Fibroblast of mammary gland (primary cell): Measurements from ENCODE around the gene STAC.

Source experiments
- DNase-seq: peaks from one replicate; pipeline ENCODE4 v3.0.0-alpha.2; 2010; ENCODE audit warnings: low read depth
- H3K4me3 ChIP-seq: 2 replicates; pipeline ENCODE4 v1.5.1; 2011; ENCODE audit warnings: low read depth, mild to moderate bottlenecking, low read length, moderate library complexity; ENCODE audit not compliant: control insufficient read depth
- TF ChIP-seq, protein P1 (sequence below): conservative IDR thresholded peaks from 2 replicates; pipeline ENCODE4 v1.5.1; 2011; ENCODE audit warnings: low read depth, low read length, inconsistent platforms; ENCODE audit not compliant: control insufficient read depth, insufficient read depth

The STAC gene

GRCh38 chr3:36482256-36482655, 102.0 kb downstream of the STAC start:
- TF ChIP-seq, protein P1, sequence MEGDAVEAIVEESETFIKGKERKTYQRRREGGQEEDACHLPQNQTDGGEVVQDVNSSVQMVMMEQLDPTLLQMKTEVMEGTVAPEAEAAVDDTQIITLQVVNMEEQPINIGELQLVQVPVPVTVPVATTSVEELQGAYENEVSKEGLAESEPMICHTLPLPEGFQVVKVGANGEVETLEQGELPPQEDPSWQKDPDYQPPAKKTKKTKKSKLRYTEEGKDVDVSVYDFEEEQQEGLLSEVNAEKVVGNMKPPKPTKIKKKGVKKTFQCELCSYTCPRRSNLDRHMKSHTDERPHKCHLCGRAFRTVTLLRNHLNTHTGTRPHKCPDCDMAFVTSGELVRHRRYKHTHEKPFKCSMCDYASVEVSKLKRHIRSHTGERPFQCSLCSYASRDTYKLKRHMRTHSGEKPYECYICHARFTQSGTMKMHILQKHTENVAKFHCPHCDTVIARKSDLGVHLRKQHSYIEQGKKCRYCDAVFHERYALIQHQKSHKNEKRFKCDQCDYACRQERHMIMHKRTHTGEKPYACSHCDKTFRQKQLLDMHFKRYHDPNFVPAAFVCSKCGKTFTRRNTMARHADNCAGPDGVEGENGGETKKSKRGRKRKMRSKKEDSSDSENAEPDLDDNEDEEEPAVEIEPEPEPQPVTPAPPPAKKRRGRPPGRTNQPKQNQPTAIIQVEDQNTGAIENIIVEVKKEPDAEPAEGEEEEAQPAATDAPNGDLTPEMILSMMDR, result no peak
- no peak overlapping the region for H3K4me3 ChIP-seq
- no peak for DNase-seq

GRCh38 chr3:36482880-36483279, 102.6 kb downstream of the STAC start:
- TF ChIP-seq, protein P1, result no peak
- DNase-seq, result no peak
- no peak overlapping the region for H3K4me3 ChIP-seq

DNA sequence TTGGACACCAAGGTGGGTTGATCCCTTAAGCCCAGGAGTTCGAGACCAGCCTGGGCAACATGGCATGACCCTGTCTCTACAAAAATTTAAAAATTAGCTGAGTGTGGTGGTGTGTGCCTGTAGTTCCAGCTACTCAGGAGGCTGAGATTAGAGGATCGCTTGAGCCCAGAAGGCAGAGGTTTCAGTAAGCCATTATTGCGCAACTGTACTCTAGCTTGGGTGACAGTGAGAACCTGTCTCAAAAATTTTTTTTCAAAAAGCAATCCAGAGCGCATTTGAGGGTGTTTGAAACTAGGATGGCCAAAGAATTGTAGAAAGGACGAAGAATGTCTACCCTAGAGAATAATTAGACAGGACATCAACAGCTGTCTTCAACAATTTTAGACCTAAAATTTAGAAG, 103.4 kb downstream of the STAC start:
- no peak overlapping the region for H3K4me3 ChIP-seq
- DNase-seq, result no peak
- TF ChIP-seq, protein P1, result no peak

DNA sequence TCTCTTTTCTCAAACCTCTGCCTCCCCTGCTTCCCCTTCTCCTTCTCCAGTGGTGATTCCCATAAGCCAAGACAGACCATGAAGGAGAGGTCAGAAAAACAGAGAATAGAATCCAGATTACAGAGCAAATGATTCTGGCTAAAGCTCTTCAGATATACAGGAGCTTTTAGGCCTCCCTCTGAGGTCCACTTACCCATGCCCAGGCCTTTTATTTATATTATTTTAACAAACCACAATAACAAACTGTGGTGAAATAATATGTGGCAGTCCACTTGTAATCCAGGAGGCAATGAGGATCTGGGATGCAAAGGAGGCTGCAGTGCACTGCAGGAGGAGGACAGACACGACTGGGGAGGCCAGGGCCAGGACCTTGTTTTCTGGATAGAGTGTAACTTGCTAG, 104.1 kb downstream of the STAC start:
- H3K4me3 ChIP-seq, result no peak overlapping the region
- DNase-seq, result no peak
- TF ChIP-seq, protein P1, result no peak

DNA sequence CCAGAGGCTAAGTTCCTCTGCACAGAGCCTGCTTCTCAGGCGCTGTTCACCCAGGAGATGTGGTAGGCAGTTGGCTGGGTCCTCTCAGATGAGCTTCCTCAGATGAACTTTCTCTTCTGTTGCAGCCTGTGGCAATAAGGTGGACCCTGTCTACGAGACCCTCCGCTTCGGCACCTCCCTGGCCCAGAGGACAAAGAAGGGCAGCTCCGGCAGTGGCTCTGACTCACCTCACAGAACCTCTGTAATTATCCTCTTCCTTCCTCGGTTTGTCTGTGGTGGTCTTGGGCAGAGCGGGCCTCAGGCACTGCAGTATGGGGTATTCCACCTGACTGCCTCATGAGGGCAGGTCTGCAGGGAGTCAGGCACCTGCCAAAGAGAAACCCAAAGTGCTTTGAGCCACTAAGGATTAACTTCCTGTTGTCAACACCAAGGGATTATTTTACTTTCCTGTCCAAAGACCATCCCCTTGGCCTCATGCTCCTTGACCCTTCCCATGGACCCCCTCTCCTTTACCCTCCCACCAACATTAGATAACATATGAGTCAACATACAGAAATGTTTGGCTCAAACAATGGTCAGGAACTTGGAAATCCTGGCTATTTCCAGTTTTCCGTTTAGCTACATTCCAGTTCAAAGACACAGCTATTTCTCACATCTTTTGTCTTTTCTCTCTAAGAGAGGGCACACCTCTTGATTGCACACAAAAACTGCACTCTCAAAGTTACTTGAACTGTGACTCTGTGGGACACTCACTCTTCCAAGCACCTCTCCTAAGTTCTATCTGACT, 105.9 kb downstream of the STAC start:
- TF ChIP-seq, protein P1, result no peak
- H3K4me3 ChIP-seq, result no peak overlapping the region
- no peak for DNase-seq

- no peak for DNase-seq
- TF ChIP-seq, protein P1, result no peak
- H3K4me3 ChIP-seq, result no peak overlapping the region
These were observed 107.3 kb downstream of the STAC start for GRCh38 chr3:36487616-36488015.
